ENCODE measurements around the gene C6orf58. TPM values are rescaled to one million over a fixed set of nuclear protein-coding genes. Genes with fewer than 3 reads are reported as not detected.

Gene C6orf58
- polyA plus RNA-seq, 1 of the 3 experiments (the other 2 are of a cell fraction), result 0.07 TPM

DNA sequence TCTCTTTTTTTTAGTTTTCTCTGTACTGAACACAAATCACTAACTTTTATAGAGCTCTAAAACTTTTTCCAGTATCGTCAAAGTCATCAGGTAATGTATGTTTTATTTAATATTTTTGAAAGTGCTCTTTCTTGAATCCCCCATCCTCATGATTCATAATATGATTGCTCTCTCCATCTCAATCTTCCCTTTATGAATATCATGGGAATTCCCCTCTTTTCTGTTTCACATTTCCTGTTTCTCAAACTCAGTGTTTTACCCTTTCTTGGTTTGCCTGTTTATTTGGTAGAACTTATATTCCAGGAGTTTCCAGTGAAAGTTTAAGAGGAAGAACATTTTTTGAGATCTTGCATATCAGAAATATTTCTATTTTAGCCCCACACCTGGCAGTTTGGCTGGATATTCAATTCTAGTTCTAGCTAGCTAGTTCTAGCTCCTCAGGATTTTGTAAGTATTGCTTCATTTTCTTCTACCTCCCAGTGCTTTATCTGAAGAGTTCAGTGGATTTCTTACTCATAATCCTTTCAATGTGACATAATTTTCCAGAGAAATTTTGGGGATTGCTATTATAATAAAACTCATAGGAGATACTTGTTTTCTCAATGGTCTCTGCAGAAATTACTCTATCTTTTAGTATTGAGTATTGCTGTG, 6.1 kb upstream of the C6orf58 start:
- no peaks in the 10 kb centered on the region for H3K36me3 ChIP-seq (replicated peaks in 1 of 2; ENCODE audit: control insufficient read depth in 1 of 2, insufficient read depth in 2 of 2, low read length in 1 of 2)
- H3K4me2 ChIP-seq, result no peak overlapping the region
- H3K79me2 ChIP-seq (ENCODE audit: insufficient read depth), result no peaks in the 10 kb centered on the region
- ChIA-PET POLR2A (no interaction called here), CTCF (no interaction called here)
- no peaks in the 10 kb centered on the region for H3K27me3 ChIP-seq (ENCODE audit: insufficient read depth)
- TF ChIP-seq TCF12 (IDR thresholded peaks at IDR 0.05) (no peak), SIN3A (IDR thresholded peaks at IDR 0.05; ENCODE audit: borderline replicate concordance, low read depth, low read length) (no peak), TAF1 (IDR thresholded peaks at IDR 0.05; ENCODE audit: borderline replicate concordance, low read depth, low read length) (no peak), GABPA (IDR thresholded peaks at IDR 0.05; ENCODE audit: low read depth) (no peak), FOSL2 (IDR thresholded peaks at IDR 0.05; ENCODE audit: borderline replicate concordance, low read depth) (no peak), NFIC (IDR thresholded peaks at IDR 0.05; ENCODE audit: borderline replicate concordance) (no peak), MEF2A (IDR thresholded peaks at IDR 0.05; ENCODE audit: borderline replicate concordance, low read depth) (no peak), ELF1 (IDR thresholded peaks at IDR 0.05) (no peak), RXRA (IDR thresholded peaks at IDR 0.05; ENCODE audit: borderline replicate concordance, low read depth) (no peak)
- TF ChIP-seq, protein P1, sequence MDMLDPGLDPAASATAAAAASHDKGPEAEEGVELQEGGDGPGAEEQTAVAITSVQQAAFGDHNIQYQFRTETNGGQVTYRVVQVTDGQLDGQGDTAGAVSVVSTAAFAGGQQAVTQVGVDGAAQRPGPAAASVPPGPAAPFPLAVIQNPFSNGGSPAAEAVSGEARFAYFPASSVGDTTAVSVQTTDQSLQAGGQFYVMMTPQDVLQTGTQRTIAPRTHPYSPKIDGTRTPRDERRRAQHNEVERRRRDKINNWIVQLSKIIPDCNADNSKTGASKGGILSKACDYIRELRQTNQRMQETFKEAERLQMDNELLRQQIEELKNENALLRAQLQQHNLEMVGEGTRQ (IDR thresholded peaks at IDR 0.05; ENCODE audit: borderline replicate concordance, low read depth, low read length), result no peak
- TF ChIP-seq, protein P2, sequence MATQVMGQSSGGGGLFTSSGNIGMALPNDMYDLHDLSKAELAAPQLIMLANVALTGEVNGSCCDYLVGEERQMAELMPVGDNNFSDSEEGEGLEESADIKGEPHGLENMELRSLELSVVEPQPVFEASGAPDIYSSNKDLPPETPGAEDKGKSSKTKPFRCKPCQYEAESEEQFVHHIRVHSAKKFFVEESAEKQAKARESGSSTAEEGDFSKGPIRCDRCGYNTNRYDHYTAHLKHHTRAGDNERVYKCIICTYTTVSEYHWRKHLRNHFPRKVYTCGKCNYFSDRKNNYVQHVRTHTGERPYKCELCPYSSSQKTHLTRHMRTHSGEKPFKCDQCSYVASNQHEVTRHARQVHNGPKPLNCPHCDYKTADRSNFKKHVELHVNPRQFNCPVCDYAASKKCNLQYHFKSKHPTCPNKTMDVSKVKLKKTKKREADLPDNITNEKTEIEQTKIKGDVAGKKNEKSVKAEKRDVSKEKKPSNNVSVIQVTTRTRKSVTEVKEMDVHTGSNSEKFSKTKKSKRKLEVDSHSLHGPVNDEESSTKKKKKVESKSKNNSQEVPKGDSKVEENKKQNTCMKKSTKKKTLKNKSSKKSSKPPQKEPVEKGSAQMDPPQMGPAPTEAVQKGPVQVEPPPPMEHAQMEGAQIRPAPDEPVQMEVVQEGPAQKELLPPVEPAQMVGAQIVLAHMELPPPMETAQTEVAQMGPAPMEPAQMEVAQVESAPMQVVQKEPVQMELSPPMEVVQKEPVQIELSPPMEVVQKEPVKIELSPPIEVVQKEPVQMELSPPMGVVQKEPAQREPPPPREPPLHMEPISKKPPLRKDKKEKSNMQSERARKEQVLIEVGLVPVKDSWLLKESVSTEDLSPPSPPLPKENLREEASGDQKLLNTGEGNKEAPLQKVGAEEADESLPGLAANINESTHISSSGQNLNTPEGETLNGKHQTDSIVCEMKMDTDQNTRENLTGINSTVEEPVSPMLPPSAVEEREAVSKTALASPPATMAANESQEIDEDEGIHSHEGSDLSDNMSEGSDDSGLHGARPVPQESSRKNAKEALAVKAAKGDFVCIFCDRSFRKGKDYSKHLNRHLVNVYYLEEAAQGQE (IDR thresholded peaks at IDR 0.05; ENCODE audit: low read depth, low read length), result no peak
- TF ChIP-seq, protein P3, sequence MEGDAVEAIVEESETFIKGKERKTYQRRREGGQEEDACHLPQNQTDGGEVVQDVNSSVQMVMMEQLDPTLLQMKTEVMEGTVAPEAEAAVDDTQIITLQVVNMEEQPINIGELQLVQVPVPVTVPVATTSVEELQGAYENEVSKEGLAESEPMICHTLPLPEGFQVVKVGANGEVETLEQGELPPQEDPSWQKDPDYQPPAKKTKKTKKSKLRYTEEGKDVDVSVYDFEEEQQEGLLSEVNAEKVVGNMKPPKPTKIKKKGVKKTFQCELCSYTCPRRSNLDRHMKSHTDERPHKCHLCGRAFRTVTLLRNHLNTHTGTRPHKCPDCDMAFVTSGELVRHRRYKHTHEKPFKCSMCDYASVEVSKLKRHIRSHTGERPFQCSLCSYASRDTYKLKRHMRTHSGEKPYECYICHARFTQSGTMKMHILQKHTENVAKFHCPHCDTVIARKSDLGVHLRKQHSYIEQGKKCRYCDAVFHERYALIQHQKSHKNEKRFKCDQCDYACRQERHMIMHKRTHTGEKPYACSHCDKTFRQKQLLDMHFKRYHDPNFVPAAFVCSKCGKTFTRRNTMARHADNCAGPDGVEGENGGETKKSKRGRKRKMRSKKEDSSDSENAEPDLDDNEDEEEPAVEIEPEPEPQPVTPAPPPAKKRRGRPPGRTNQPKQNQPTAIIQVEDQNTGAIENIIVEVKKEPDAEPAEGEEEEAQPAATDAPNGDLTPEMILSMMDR (IDR thresholded peaks at IDR 0.05), result no peak
- no peak overlapping the region for H2AFZ ChIP-seq (ENCODE audit: low read depth)
- H3F3A ChIP-seq (replicated peaks; ENCODE audit: insufficient read depth), result no peaks in the 10 kb centered on the region
- WGBS (ENCODE audit: low lambda C conversion rate), result 23% methylated on average over 1 of the region's 1 CpG
- no peak overlapping the region for H3K9ac ChIP-seq
- no peak for DNase-seq
- no peaks in the 10 kb centered on the region for H3K4me1 ChIP-seq (ENCODE audit: control insufficient read depth in 1 of 2, insufficient read depth in 2 of 2, low read depth in 1 of 2, low read length in 1 of 2)
- H3K9me3 ChIP-seq, result no peaks in the 10 kb centered on the region
- no peaks in the 10 kb centered on the region for H3K9me2 ChIP-seq
- no peaks in the 10 kb centered on the region for H4K20me1 ChIP-seq (ENCODE audit: insufficient read depth)
- H3K27ac ChIP-seq (ENCODE audit: low read depth in 2 of 2, low read length in 1 of 2), result no peak overlapping the region
- no peak overlapping the region for H3K4me3 ChIP-seq (ENCODE audit: low read depth in 2 of 2, low read length in 1 of 2)
